Endothelial cell of umbilical vein (primary cell): Measurements from ENCODE around the gene ATXN2.

Source experiments
- CTCF ChIP-seq, 2 donors: IDR thresholded peaks; 1 replicate in 1 of 2; 2 replicates in 1 of 2; pipeline ENCODE4 v1.5.1; 2011; ENCODE audit warnings: low read length in 2 of 2, mild to moderate bottlenecking in 2 of 2, moderate library complexity in 2 of 2, control low read depth in 1 of 2, inconsistent platforms in 1 of 2, low read depth in 1 of 2; ENCODE audit not compliant: insufficient read depth in 1 of 2; ENCODE audit errors: extremely low read depth in 1 of 2
- EZH2 ChIP-seq: IDR thresholded peaks from 2 replicates; pipeline ENCODE4 v1.6.1; 2012; ENCODE audit warnings: borderline replicate concordance, low read depth, mild to moderate bottlenecking, moderate library complexity, low read length, inconsistent platforms; ENCODE audit not compliant: severe bottlenecking
- JUN ChIP-seq: IDR thresholded peaks from 2 replicates; pipeline ENCODE4 v1.6.1; 2011; ENCODE audit warnings: borderline replicate concordance, low read depth; ENCODE audit not compliant: insufficient read length, insufficient read depth
- MAX ChIP-seq: IDR thresholded peaks from 2 replicates; pipeline ENCODE4 v1.6.1; 2011; ENCODE audit not compliant: insufficient read depth, insufficient read length
- POLR2A ChIP-seq: IDR thresholded peaks from 2 replicates; pipeline ENCODE4 v1.6.1; 2012; ENCODE audit warnings: low read depth, mild to moderate bottlenecking, control low read depth, low read length

DNA sequence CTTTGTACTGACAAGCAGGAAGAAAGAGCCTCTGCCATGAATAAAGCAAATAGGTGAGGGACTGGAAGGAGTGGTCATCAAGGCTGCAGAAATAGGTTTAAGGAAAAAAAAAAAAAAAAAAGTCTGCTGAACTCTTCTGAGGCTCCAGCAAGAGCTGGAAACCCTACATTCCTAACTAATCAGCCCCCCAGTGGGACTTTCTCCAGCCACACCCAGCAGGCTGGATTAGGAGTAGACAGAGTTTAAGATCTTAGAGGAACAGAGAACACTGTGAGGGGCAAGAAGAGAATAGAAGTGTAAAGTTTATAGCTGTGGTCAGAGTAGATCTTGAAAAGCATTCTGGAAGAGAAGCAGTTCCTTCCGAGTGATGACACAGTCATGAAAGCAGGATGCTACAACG, 66.4 kb downstream of the ATXN2 start:
- TF ChIP-seq CTCF (IDR thresholded peaks at IDR 0.05; ENCODE audit: extremely low read depth in 1 of 2, insufficient read depth in 1 of 2, low read depth in 1 of 2, low read length in 2 of 2) (no peak), EZH2 (no peak), POLR2A (no peak), MAX (no peak), JUN (no peak)
